ENCODE measurements around the gene RGS21. TPM values are rescaled to one million over a fixed set of nuclear protein-coding genes. Genes with fewer than 3 reads are reported as not detected.

Gene RGS21
- total and polyA plus RNA-seq, 2 of the 13 experiments (the other 11 are each of a cell fraction or from before 2014, with no cell fraction given) = not detected

DNA sequence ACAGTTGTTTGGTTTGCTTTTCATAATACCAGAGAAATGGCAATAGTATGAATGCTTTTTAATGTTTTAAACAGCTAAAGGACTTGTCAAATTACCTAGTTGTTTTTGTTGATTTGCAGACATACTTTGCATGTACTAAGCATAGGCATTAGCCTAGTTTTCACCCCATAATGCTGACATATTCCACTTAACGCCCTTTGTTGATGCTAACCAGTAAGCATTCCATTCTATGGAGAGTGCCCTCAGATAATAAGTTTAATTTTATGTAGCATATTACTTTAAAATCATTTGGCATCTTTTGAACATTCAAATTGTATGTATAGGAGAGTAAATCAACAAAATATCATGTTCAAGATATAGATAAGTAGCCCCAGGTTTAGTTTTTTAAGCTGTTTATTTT, 32.5 kb downstream of the RGS21 start:
- ChIA-PET CTCF (ENCODE audit: low intra/inter-chr PET ratio, low total read pairs) (no interaction called here), POLR2A (no interaction called here)
- intact Hi-C loops (cut with micrococcal nuclease; ENCODE audit: unreplicated experiment) (no loop called here), in situ Hi-C loops (cut with HindIII; ENCODE audit: extremely low pct_ligation_motif_present, low pct_unique_long_range_greater_than_20kb) (no loop called here)
- FAIRE-seq (no peak), DNase-seq (ENCODE audit: low spot score) (no peak), ATAC-seq (no peak)
- Histone ChIP-seq H3K4me1 (ENCODE audit: insufficient read depth, low read length) (no peaks in the 10 kb centered on the region), H3K27me3 (ENCODE audit: control insufficient read depth in 1 of 2, insufficient read depth in 2 of 2, low read length in 2 of 2) (no peaks in the 10 kb centered on the region), H4K20me1 (ENCODE audit: insufficient read depth, low read length) (no peaks in the 10 kb centered on the region), H3K4me3 (replicated peaks in 1 of 3; ENCODE audit: insufficient read depth in 1 of 3, low read depth in 2 of 3, low read length in 3 of 3) (no peak overlapping the region), H2AFZ (ENCODE audit: low read length) (no peak overlapping the region), H3K4me2 (ENCODE audit: low read depth, low read length) (no peak overlapping the region), H3K36me3 (replicated peaks in 1 of 2; ENCODE audit: control insufficient read depth in 1 of 2, insufficient read depth in 2 of 2, low read length in 2 of 2) (no peaks in the 10 kb centered on the region), H3K79me2 (ENCODE audit: insufficient read depth, low read length) (no peaks in the 10 kb centered on the region), H3K9me3 (ENCODE audit: low read length) (no peaks in the 10 kb centered on the region), H3K27ac (ENCODE audit: extremely low read length, insufficient read depth, low read length) (no peak overlapping the region), H3K9ac (ENCODE audit: insufficient read depth, low read depth, low read length) (no peak overlapping the region)
- 0% methylated on average over 1 of the region's 1 CpG for WGBS (ENCODE audit: low lambda C conversion rate)
- no TSS peak for BruUV-seq (replicated peaks)
- TF ChIP-seq, protein P1, sequence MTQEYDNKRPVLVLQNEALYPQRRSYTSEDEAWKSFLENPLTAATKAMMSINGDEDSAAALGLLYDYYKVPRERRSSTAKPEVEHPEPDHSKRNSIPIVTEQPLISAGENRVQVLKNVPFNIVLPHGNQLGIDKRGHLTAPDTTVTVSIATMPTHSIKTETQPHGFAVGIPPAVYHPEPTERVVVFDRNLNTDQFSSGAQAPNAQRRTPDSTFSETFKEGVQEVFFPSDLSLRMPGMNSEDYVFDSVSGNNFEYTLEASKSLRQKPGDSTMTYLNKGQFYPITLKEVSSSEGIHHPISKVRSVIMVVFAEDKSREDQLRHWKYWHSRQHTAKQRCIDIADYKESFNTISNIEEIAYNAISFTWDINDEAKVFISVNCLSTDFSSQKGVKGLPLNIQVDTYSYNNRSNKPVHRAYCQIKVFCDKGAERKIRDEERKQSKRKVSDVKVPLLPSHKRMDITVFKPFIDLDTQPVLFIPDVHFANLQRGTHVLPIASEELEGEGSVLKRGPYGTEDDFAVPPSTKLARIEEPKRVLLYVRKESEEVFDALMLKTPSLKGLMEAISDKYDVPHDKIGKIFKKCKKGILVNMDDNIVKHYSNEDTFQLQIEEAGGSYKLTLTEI (CRISPR knock-in tag; conservative IDR thresholded peaks at IDR 0.05) = no peak
- no peak for TF ChIP-seq POLR2A (IDR thresholded peaks at IDR 0.05; ENCODE audit: insufficient read depth in 1 of 2, low read depth in 2 of 2, low read length in 2 of 2)
- no peak for TF ChIP-seq ZNF878 (CRISPR knock-in tag; IDR thresholded peaks at IDR 0.05)
- TF ChIP-seq, protein P2, sequence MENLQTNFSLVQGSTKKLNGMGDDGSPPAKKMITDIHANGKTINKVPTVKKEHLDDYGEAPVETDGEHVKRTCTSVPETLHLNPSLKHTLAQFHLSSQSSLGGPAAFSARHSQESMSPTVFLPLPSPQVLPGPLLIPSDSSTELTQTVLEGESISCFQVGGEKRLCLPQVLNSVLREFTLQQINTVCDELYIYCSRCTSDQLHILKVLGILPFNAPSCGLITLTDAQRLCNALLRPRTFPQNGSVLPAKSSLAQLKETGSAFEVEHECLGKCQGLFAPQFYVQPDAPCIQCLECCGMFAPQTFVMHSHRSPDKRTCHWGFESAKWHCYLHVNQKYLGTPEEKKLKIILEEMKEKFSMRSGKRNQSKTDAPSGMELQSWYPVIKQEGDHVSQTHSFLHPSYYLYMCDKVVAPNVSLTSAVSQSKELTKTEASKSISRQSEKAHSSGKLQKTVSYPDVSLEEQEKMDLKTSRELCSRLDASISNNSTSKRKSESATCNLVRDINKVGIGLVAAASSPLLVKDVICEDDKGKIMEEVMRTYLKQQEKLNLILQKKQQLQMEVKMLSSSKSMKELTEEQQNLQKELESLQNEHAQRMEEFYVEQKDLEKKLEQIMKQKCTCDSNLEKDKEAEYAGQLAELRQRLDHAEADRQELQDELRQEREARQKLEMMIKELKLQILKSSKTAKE (CRISPR knock-in tag; IDR thresholded peaks at IDR 0.05; ENCODE audit: borderline replicate concordance) = no peak
- TF ChIP-seq MTA1 (CRISPR knock-in tag; IDR thresholded peaks at IDR 0.05; ENCODE audit: borderline replicate concordance) = no peak
- TF ChIP-seq, protein P3, sequence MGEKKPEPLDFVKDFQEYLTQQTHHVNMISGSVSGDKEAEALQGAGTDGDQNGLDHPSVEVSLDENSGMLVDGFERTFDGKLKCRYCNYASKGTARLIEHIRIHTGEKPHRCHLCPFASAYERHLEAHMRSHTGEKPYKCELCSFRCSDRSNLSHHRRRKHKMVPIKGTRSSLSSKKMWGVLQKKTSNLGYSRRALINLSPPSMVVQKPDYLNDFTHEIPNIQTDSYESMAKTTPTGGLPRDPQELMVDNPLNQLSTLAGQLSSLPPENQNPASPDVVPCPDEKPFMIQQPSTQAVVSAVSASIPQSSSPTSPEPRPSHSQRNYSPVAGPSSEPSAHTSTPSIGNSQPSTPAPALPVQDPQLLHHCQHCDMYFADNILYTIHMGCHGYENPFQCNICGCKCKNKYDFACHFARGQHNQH (CRISPR knock-in tag; IDR thresholded peaks at IDR 0.05) = no peak
- TF ChIP-seq, protein P4, sequence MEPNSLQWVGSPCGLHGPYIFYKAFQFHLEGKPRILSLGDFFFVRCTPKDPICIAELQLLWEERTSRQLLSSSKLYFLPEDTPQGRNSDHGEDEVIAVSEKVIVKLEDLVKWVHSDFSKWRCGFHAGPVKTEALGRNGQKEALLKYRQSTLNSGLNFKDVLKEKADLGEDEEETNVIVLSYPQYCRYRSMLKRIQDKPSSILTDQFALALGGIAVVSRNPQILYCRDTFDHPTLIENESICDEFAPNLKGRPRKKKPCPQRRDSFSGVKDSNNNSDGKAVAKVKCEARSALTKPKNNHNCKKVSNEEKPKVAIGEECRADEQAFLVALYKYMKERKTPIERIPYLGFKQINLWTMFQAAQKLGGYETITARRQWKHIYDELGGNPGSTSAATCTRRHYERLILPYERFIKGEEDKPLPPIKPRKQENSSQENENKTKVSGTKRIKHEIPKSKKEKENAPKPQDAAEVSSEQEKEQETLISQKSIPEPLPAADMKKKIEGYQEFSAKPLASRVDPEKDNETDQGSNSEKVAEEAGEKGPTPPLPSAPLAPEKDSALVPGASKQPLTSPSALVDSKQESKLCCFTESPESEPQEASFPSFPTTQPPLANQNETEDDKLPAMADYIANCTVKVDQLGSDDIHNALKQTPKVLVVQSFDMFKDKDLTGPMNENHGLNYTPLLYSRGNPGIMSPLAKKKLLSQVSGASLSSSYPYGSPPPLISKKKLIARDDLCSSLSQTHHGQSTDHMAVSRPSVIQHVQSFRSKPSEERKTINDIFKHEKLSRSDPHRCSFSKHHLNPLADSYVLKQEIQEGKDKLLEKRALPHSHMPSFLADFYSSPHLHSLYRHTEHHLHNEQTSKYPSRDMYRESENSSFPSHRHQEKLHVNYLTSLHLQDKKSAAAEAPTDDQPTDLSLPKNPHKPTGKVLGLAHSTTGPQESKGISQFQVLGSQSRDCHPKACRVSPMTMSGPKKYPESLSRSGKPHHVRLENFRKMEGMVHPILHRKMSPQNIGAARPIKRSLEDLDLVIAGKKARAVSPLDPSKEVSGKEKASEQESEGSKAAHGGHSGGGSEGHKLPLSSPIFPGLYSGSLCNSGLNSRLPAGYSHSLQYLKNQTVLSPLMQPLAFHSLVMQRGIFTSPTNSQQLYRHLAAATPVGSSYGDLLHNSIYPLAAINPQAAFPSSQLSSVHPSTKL (CRISPR knock-in tag; IDR thresholded peaks at IDR 0.05) = no peak
- TF ChIP-seq ZNF343 (CRISPR knock-in tag; IDR thresholded peaks at IDR 0.05) = no peak
- no peak for TF ChIP-seq SRSF9 (IDR thresholded peaks at IDR 0.05; ENCODE audit: borderline replicate concordance, insufficient read depth, low read depth, low read length, poor library complexity, severe bottlenecking)
- TF ChIP-seq MEF2D (CRISPR knock-in tag; IDR thresholded peaks at IDR 0.05) = no peak
- TF ChIP-seq ZNF660 (CRISPR knock-in tag; IDR thresholded peaks at IDR 0.05; ENCODE audit: borderline replicate concordance, low read depth) = no peak
- no peak for TF ChIP-seq CREB1 (IDR thresholded peaks at IDR 0.05)
- no peak for TF ChIP-seq CREB1 (CRISPR knock-in tag; IDR thresholded peaks at IDR 0.05)
- TF ChIP-seq ZNF33B (CRISPR knock-in tag; IDR thresholded peaks at IDR 0.05) = no peak
- TF ChIP-seq ZMYM2 (CRISPR knock-in tag; IDR thresholded peaks at IDR 0.05) = no peak
- TF ChIP-seq HMG20B (CRISPR knock-in tag; conservative IDR thresholded peaks at IDR 0.05) = no peak

Data from HepG2 (cell line).